Tibial nerve (tissue), 3 donors: ENCODE data around the gene NCR2.

Experiments
- CTCF ChIP-seq, 5 experiments: fragments of 200-600 bp in 3 of 5; fragments of 450-650 bp in 2 of 5; sonication (generic) in 3 of 5; IDR thresholded peaks; one replicate each; pipeline ENCODE4 v1.5.1; 2016 to 2019; ENCODE audit warnings: antibody characterized with exemption in 5 of 5, mild to moderate bottlenecking in 3 of 5, moderate library complexity in 2 of 5
- POLR2A ChIP-seq, 2 donors: fragments of 450-650 bp; IDR thresholded peaks; one replicate each; pipeline ENCODE4 v1.6.1; 2017; ENCODE audit warnings: antibody characterized with exemption in 2 of 2, mild to moderate bottlenecking in 2 of 2, moderate library complexity in 2 of 2

- TF ChIP-seq CTCF (IDR thresholded peaks at IDR 0.05) (no peak), POLR2A (IDR thresholded peaks at IDR 0.05) (no peak)
Observed at GRCh38 chr6:41352907-41353306, 17.5 kb downstream of the NCR2 start.
